Inflammatory macrophage treated with lipopolysaccharide for 4 hours (primary cell): ENCODE data around the gene GID8.

Experiments
- DNase-seq: peaks from one replicate; pipeline ENCODE4 v3.0.0-alpha.2; 2020

GID8 gene

DNA sequence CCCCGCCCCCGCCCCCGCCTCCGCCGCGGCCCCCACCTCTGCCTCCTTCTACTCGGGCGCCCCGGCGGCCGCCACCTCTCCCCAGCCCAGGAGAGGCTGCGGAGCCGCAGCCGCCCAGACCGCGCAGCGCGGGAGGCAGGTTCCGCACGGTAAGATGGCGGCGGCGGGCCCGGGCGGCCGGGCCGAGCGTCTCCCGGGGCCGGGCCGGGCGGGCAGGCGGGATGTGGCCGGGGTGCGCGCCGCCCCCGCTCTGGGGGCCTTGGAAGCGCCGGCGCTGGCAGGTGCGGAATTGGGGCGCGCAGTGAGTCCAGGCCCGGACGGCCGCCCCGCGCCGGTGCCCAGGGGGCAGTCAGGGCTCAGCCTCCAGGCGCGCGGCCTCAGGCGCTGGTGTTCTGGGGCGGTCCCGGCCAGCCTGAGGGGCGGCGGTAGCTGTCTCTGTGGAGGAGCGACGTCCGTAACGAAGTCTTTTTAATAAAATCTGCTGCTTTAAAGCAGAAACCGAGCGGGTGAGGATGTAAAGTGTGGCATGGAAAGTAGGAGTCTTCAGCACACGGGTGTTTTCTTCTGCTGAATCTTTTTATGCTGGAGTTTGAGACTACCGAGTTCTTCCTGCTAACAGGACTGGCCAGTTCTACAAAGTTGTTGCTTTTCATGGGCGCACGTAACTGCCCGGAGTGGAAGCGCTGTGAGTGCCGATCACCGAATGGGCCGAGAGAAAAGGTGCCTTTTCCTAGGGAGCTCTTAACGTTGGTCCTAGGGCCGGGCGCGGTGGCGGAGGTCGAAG is at the start of gene GID8:
TSS of gene GID8 (plus strand) at position 43 of the 784 bp plus-strand sequence. CDS start 3,356 bp downstream, outside the sequence.
- peak; percentile 68 for DNase-seq

DNA sequence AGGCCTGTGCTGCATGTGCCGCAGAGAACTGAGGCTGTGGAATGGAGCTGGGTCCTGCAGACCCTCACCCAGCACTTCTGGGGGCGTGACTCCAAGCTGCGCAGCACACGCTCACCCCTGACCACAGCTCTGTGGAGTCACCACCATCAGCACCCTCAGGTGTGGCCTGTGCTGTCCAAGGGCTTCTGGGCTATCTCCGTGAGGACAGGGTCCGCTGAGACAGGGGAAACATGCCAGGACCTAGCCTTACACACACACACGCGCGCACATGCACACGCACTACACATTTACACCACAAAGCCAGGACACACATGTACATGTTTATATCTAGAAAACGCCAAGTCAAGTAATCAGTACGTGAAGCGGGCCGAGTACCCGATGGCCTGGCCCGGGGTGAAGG is 49.5 kb upstream of the GID8 start:
- DNase-seq = no peak

DNA sequence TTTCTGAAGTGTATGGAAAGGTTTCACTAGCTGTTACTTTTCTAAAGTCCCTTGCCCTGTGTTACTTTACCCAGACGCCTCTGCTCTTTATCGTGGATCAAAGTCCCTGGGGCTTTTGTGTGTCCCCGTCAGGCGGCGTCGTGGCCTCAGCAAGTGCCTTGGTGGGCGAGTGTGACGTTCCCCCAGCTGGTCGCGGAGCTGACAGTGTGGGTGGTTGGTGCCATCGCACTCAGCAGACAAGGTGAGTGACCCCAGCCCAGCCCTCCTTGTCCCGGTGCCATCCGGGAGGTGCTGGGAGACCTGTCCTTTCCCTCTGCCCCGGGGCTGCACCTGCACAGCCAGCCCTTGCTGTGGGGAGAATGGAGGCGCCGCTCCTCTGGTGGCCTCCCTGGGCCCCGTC is 49.0 kb upstream of the GID8 start:
- DNase-seq = no peak

DNA sequence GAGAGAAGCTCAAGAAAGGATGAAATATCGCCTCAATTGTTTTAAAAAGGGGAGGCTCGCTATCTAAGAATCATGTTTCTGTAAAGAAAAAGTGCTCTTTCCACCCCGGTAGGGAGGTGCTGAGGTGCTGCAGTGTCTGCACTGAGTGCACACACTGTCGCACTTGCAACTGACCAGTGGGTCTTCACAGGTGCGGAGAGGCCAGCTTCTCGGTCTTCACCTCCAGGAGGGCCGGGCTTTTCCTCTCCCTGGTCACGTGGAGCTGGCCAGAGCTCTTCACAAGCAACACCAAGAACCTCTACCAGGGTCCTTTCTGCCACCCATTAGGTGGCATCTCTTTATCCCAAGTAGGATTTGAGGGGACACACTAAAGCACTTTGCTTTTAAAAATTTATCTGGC is 48.5 kb upstream of the GID8 start:
- DNase-seq = no peak

DNA sequence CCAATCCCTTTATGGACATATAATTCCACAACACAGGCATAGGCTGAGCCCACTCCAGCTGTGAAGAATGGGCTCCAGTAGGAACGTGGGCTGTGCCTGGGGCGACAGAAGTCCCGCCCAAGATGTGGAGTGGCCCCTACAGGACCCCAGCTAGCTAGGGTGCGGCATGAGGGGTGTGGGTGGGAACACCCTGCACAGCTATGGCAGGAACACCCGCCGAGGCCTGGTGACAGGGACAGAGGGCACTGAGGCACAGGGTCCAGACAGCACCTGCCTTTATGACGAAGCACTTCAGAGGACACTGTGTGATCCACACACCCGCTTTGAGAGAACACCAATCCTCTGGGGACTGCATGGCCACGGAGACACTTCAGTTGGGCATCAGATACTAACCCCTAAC is 48.1 kb upstream of the GID8 start:
- DNase-seq = no peak

DNA sequence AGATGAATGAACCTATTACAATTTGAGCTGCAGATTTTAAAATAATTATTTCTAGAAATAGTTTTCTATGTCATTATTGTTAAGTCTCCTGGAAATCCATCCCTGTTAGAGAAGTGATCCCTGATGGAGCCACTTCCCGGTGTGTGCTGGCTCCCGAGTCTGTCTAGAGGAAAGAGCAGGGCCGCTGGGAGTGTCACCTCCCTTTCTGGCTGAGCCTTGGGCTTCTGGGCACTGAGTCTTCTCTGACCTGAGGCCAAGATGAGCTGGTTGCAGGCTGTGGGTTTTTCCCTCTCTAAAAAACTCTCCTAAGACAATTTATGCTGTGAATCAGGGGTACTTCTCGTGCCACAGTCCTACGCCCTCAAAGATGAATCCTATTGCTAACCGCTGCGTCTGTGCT is 47.5 kb upstream of the GID8 start:
- DNase-seq = no peak

DNA sequence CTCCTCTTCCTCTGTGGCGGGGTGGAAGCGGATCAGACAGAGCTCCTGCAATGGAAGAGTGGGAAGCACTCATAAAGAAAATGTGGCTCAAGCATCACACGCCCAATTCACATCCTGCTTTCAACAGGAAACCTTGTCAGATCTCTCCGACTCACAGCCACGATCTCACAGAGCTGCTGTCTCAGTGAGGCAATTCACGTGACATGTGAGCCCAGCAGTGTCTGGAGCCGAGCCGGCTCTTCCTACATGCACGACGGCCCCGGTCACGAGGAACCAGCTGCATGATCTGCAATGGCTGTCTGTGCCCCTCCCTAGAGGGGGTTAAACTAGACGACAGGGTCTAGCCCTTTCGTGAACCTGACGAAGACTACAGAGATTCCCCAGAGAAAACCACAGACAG is 46.8 kb upstream of the GID8 start:
- peak; percentile 22 for DNase-seq

DNA sequence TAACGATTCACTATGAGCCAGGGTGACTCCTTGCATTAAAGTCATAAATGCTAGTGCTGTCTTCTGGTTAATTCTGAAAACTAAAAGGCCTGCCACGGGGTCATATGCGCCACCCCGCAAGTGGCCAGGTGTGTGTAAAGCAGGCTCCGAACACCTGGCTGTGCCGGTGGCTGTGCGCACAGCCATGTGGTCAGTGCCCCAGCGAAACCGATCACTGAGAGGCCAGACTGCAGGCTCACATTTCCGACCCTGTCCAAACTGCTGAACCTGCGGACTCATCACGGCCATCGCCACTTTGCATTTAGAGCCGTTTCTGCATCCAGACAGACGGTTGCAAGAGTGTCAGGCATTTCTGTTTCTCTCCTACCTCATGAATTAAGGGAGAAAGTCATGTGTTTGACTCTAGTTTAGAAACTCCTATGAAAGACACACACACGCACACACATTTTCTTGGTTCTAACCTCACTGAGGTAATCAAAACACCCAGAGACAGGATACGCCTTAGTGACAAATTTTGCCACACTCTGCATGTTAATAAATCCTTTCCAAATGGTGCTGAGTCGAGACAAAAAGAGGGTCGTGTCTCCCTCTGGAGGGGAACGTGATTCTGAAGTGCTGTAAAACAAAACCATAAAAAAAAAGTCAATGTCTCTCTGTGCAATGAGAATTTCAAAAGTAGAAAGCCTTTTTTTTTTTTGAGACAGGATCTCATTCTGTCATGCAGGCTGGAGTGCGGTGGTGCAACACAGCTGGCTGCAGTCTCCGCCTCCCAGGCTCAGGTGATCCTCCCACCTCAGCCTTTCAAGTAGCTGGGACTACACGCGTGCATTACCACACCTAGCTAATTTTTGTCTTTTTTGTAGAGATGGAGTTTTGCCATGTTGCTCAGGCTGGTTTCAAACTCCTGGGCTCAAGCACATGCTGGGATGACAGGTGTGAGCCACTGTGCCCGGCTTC is 45.3 kb upstream of the GID8 start:
- no peak for DNase-seq

DNA sequence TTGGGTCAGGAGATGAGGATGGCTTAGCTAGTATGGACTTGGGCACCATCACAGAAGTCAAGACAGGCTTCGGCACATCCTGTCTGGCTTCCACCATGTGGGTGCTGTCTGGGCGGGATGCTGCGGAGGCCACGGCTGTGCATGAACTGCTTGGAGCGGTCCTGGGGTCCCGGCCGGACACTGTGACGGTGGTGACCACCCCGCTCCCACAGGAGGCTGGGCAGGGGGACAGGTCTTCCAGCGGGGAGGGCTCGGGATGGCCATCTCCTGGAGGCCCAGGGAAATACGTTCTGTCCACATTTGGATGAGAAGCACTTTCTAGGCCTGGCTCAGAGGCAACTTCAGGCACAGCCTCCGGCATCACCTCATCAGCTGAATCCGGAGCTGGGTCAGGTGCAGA is 44.2 kb upstream of the GID8 start:
- DNase-seq = no peak

DNA sequence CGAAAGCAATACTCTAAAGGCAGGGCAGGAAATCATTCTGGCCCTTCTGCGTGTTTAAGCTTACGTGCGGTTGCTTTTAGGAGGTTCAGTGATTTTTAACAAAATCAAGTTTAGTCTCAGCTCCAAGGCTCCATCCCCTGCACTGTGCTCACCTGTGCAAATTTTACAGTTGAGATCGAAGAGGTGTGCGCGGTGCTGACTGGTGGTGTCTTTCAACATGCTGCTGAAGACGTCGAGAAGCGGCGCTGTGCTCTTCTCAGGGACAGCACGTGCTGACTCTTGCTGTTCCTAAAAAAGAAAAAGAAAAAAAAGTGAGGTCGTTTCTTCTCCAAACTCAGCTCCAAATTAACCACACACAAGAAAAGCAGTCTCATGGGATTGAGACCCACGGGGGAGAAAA is 43.7 kb upstream of the GID8 start:
- DNase-seq = no peak

DNA sequence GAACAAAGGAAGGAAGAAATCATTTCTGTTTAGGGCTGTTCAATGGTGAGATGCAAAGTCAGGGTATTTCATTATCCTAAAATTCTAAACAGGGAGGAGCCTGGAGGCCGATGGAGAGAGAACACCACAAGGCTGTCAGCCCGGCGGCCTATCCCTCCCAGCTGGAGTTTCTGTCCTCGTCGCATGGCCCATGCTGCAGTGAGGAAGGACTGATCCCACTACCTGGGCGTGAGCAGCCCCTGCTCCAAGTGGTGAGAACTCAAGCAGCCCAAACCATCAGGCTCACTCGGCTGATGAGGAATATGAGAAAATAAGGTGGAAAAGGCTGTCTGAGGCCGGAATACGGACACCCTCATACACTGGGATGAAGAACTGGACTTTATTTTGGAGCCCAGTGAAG is 42.4 kb upstream of the GID8 start:
- DNase-seq = no peak

DNA sequence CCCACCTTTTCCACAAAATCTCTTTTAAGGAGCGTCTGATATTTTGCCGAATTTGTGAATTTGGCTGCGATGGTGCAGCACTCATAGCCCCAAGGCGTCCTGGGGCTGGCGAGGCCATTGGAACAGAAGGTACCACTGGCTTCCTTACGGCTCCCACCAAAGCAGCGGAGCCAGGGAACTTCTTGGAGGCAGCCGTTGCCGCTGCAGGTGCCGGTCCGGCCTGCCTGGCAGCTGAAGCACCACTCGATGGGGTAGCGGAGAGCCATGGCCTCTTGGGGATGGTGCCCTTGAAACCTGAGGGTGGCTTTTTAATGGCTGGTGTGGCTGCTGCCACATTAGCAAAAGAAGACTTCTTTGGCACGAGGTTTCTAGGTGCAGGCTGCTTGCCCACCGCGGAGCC is 41.4 kb upstream of the GID8 start:
- no peak for DNase-seq

DNA sequence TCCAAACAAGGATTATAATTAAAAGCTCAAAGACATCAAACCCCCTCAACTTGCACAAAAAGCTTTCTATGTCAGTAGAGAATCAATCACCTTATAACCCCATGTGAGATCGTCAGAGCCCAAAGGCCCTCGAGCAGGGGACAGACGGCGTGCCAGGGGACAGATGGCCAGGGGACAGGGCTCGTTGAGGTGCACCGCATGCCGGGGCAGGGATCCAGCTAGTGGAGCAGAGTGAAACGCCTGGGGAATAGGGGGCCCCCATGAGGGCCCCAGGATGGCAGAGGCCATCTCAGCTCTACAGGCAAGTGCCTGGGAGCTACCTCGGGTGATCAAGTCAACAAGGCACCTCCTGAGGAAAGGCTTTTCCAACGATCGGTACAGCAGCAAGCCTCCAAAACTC is 40.3 kb upstream of the GID8 start:
- no peak for DNase-seq

DNA sequence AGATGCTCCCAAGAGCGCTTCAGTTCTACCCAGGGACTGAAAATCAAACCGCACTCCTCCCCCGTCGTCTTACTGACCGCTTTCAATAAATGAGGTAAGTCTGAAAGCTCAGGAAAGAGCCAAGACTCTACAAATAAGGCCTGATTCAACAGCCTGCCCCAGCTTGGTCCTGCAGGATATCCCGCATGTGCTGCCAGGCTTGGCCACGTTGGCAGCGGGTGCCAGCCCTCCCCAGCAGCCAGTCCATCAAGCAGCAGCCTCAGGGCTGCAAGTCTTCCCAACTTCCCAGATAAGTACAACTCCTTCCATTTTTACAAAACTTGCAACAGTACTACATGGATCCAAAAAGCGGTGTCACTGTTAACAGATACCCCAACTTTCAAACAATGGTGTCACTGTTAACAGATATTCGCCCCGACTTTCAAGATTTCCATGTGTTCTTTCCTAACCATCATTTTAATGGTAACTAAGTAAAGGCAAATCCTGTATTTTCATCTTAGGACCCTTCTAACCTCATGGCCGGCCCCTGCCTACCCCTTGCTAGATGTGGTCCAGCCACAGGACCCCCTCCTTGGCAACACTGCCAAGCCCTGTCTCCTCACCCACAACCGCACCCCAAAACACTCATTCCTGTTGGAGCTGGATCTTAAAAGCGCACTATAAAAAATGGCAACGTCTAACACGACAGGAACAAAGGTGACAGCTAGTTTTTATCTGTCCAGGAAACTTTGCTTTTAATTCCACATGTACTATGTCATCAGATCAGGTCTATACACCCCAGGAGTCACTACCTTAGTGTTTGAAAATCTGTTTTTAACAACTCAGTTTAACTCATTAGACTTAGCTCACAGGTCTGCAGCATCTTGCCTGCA is 39.6 kb upstream of the GID8 start:
- DNase-seq = no peak

DNA sequence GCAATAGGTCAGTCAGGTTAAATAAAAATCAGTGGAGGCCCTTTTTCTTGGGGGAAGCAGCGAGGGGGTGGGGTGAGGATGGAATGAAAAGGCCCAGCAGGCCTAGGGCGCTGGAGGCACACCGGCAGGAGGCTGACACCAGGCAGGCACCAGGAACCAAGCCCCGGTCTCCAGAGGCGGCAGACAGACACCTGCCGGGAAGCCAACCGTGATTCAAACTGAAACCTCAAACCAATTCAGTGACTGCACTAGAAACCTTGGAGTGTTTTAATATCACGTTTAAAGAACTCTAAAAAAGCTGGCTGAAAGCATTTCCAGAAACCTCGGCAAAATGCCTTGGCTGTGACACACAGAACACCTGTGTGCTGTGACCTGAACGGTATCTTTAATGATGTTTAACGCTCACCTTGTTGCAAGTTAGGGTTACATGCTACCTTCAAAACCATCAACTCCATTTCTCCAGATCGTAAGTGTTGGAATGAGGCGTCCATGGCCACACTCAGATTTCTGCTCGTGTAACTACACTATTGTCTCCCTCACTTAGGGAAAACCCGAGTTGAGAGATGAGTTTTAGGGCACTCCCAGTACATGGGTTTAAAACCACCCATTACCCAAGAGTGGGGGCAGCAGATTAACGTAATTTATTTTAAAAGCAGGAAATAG is 38.8 kb upstream of the GID8 start:
- DNase-seq = no peak

DNA sequence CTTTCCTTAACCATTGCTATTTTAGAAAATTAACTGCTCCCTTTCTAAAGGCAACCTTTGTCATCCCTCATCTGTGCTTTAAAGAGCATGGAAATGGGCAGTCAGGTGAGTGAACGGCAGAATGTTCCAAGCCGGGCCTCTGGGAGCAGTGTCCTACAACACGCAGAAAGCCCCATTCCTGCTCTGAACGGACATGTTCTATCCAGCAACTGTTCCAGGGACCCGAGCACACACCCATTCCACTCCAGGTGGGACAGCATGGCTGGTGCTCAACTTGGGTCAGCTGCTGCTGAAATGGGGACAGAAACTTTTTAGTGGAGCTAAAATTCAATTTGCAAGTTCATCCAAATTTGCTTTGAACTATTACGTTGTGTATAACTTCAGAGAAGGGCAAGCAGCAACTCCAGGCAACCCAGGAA is 38.3 kb upstream of the GID8 start:
- DNase-seq = no peak

DNA sequence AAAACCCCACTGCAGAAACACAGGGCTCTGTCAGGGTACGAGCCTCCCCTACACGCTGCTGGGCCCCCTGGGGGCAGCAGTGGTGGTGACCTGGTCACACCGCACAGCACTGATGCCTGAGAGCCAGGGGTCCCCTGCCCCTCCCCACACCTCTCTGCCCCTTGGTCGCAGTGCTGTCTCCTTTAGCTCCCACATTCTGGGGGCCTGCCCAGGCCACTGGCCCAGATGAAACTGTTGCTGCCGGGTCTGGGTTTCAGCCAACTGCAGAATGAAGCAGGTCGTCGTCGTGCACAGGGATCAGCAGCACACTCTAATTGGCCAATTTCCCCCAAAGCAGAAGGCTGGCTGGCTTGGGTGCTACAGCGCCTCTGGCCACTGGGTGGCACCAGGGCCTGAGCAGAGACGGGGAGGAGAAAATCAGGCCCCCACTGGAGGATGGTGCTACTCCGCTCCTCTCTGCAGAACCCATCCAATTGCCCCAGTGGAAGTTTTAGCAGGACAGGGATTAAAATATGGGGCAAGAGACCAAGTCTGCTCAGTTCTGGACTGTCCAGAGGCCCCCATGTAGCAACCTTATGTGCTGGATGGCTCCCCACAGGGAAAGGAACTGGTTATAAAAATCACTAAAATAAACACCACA is 37.8 kb upstream of the GID8 start:
- peak; percentile 55 for DNase-seq

DNA sequence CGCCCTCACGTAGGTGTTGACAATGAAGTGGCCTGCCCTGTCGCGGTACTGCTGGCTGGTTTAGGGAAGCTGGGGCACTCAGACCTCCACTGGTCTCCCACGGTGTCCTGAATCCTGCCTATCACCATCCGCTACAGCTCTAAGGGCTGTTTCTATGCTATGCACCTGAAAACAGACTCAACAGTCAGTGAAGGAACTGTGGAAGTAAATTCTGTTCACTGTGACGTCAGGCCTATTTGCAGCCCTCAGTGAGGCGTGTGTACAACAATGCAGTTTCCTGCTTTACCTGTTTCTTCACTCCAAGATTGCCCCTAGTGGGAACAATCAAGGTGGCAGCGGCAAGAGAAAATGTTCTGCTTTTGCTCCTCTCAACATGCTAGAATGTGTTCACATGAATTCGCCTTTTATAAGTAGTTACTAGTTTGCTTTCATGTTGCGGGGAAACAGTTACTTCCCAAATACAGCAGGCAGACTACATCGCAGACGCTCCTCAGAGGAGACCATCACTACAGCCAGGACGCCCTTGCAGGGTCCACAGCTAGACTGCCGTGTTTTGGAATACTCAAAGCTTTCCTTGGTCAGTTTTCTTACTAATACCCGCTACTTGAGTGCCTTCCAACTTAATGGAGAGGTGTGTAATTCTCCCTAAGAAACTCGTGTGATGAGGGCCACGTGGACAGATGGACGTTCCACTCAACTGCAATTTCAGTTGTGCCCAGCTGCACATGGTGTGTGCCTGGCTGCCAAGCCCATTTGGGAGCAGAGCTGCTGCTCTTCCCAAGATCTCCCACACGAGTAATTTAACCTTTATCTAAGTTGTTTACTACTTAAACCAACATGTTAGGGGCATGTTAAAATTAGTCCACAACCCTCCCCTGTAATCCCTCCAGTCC is 37.0 kb upstream of the GID8 start:
- no peak for DNase-seq

DNA sequence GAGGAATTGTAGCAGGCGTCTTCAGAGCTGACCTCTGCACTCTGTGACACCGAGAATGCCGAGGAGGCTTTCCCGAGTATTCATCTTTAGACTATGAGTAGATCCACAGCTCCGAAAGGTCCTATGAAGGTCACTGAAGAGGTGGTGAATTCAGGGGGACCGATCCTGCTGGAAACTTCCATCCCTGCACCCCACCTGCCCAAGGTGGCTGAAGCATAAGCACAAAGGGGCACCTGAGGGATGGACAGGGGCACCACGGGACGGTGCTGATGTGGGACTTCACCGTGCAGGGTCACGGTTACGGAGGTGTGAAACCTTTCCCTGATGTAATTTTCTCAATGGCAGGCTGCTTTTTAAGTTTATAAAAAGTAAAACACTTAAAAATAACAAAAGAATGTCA is 36.1 kb upstream of the GID8 start:
- DNase-seq = no peak

DNA sequence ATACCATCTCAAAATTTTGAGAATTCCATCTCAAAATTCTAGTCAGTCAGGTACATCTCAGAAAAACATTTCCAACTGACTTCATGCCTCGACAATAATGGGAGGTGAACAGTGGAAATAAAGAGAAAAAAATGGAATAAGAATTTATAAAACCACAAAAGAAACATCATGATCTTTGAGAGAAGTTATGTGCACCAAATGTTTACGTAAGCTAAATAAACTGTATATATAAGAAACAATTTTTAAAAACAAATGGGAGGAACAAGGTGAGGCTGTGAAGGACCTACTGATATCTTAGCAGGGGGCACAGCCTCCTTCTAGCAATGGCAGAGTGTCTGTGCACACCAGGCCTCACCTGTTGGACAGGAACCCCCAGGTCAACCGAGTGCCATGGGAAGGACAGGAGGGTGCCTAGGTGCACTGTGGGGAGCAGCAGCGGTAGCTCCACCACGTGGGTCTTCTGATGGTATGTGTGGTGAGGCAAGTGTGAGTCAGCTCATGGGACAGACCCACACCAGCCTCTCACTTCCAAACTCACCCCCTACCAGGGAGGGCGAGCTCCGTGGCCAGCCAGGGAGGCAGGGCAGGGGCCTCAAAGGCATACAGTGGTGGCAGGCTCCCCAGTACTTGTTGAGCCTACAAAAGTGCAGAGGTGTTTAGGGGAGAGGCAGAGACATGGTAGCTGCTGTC is 34.9 kb upstream of the GID8 start:
- no peak for DNase-seq
